HCT116 (cell line): ENCODE results near the gene SEC24A. TPM values are rescaled to one million over a fixed set of nuclear protein-coding genes. Genes with fewer than 3 reads are reported as not detected.

Experiments used
- ATAC-seq: fragments of 200-7000 bp; cut with Tn5 transposase; 2 replicates; pipeline ENCODE4 v1.9.1; 2020; ENCODE audit warnings: mild to moderate bottlenecking, moderate library complexity
- BruUV-seq: library from RNA; stranded (reverse); fragments of 400-500 nt; replicated peaks from 2 replicates; lab custom pipeline; 2021; lab: Mats Ljungman, UMichigan
- CTCF ChIA-PET: fragments of 300-600 bp; sonication (Branson Sonifier 250); formaldehyde crosslinking; loops from one replicate; lab custom pipeline; 2021; ENCODE audit warnings: antibody characterized with exemption; lab: Charles Lee
- POLR2A ChIA-PET: fragments of 300-600, 350-600 bp; sonication (Branson Sonifier 250); formaldehyde crosslinking; loops from one replicate; lab custom pipeline; 2021; ENCODE audit warnings: antibody characterized with exemption; lab: Charles Lee
- RAD21 ChIA-PET, 2 experiments: fragments of 300-600 bp; sonication (Branson Sonifier 250); formaldehyde crosslinking; loops; one replicate each; lab custom pipeline; 2023; ENCODE audit warnings: low total read pairs in 2 of 2; ENCODE audit not compliant: uncharacterized antibody in 2 of 2, unreplicated experiment in 2 of 2, low non-redundant PET in 1 of 2; lab: Charles Lee
- DNase-seq: peaks from one replicate; pipeline ENCODE4 v3.0.0-alpha.2; 2010; ENCODE audit warnings: low read depth, low spot score
- H2AFZ ChIP-seq: fragments of 200-600 bp; shearing (Covaris generic), sonication (generic); 2 replicates; pipeline ENCODE4 v1.6.1; 2017; ENCODE audit warnings: low read depth, mixed run types, mixed read lengths, antibody characterized with exemption, low read length; ENCODE audit not compliant: poor library complexity, severe bottlenecking
- H3K27ac ChIP-seq: 2 replicates; pipeline ENCODE4 v1.5.1; 2012; ENCODE audit warnings: low read depth, low read length
- H3K27me3 ChIP-seq: fragments of 200-600 bp; sonication (generic); 2 replicates; pipeline ENCODE4 v1.6.1; 2016; ENCODE audit warnings: mixed run types, low read length, mixed read lengths; ENCODE audit not compliant: insufficient read depth
- H3K36me3 ChIP-seq, 2 experiments: fragments of 200-500 bp in 1 of 2; fragments of 200-600 bp in 1 of 2; sonication (Bioruptor generic) in 1 of 2; sonication (generic) in 1 of 2; 2 replicates each; pipeline versions ENCODE4 v1.5.1 to v1.6.1; 2014 to 2016; ENCODE audit warnings: low read length in 2 of 2, inconsistent platforms in 1 of 2, mixed read lengths in 1 of 2, mixed run types in 1 of 2; ENCODE audit not compliant: insufficient read depth in 2 of 2, control insufficient read depth in 1 of 2
- H3K4me1 ChIP-seq, 2 experiments: fragments of 200-600 bp in 1 of 2; sonication (generic) in 1 of 2; 2 replicates each; pipeline versions ENCODE4 v1.5.1 to v1.6.1; 2012 to 2017; ENCODE audit warnings: low read length in 2 of 2, inconsistent platforms in 1 of 2, mild to moderate bottlenecking in 1 of 2, mixed read lengths in 1 of 2, mixed run types in 1 of 2, moderate library complexity in 1 of 2; ENCODE audit not compliant: insufficient read depth in 2 of 2, control insufficient read depth in 1 of 2
- H3K4me2 ChIP-seq: fragments of 200-600 bp; sonication (generic); 2 replicates; pipeline ENCODE4 v1.6.1; 2017; ENCODE audit warnings: mixed run types, low read length, mixed read lengths
- H3K4me3 ChIP-seq, 2 experiments: fragments of 200-600 bp in 1 of 2; sonication (generic) in 1 of 2; replicated peaks in 1 of 2; 2 replicates each; pipeline ENCODE4 v1.5.1; 2011 to 2016; ENCODE audit warnings: low read length in 2 of 2, control low read depth in 1 of 2, low read depth in 1 of 2, mild to moderate bottlenecking in 1 of 2, mixed read lengths in 1 of 2, mixed run types in 1 of 2
- H3K79me2 ChIP-seq: fragments of 200-600 bp; sonication (generic); 2 replicates; pipeline ENCODE4 v1.6.1; 2017; ENCODE audit warnings: mild to moderate bottlenecking, mixed run types, low read length, moderate library complexity, mixed read lengths; ENCODE audit not compliant: insufficient read depth
- H3K9ac ChIP-seq: fragments of 200-600 bp; sonication (generic); 2 replicates; pipeline ENCODE4 v1.6.1; 2016; ENCODE audit warnings: low read length, mixed read lengths
- H3K9me2 ChIP-seq: fragments of 200-600 bp; sonication (generic), shearing (Covaris generic); 2 replicates; pipeline ENCODE4 v1.6.1; 2017; ENCODE audit warnings: mixed run types, mild to moderate bottlenecking, moderate library complexity; ENCODE audit not compliant: insufficient read depth
- H3K9me3 ChIP-seq, 2 experiments: fragments of 200-500 bp in 1 of 2; fragments of 200-600 bp in 1 of 2; sonication (Bioruptor generic) in 1 of 2; sonication (generic) in 1 of 2; 2 replicates each; pipeline ENCODE4 v1.6.1; 2014 to 2017; ENCODE audit warnings: low read length in 2 of 2, mixed read lengths in 2 of 2, inconsistent platforms in 1 of 2, low read depth in 1 of 2, mild to moderate bottlenecking in 1 of 2, mixed run types in 1 of 2, moderate library complexity in 1 of 2; ENCODE audit not compliant: control insufficient read depth in 1 of 2, insufficient read depth in 1 of 2
- H4K20me1 ChIP-seq: fragments of 200-600 bp; sonication (generic), shearing (Covaris generic); 2 replicates; pipeline ENCODE4 v1.6.1; 2017; ENCODE audit warnings: mixed run types, mild to moderate bottlenecking, moderate library complexity; ENCODE audit not compliant: insufficient read depth
- CBX3 ChIP-seq: IDR thresholded peaks from 2 replicates; pipeline ENCODE4 v1.6.1; 2012; ENCODE audit warnings: low read depth
- EZH2 ChIP-seq: fragments of 200-600 bp; sonication (generic); IDR thresholded peaks from 2 replicates; pipeline ENCODE4 v1.6.1; 2017; ENCODE audit warnings: antibody characterized with exemption, mixed run types
- MAX ChIP-seq: IDR thresholded peaks from 2 replicates; pipeline ENCODE4 v1.6.1; 2012
- SRF ChIP-seq: IDR thresholded peaks from 2 replicates; pipeline ENCODE4 v1.6.1; 2012; ENCODE audit warnings: low read depth
- TCF7L2 ChIP-seq: IDR thresholded peaks from 2 replicates; pipeline ENCODE4 v1.7.0; 2011; ENCODE audit warnings: borderline replicate concordance, inconsistent platforms; ENCODE audit not compliant: insufficient read depth, insufficient read length; ENCODE audit errors: extremely low read depth
- ZBTB33 ChIP-seq: IDR thresholded peaks from 2 replicates; pipeline ENCODE4 v1.6.1; 2011; ENCODE audit warnings: mild to moderate bottlenecking, low read length, moderate library complexity; ENCODE audit not compliant: insufficient replicate concordance; ENCODE audit errors: extremely low read depth
- ZNF274 ChIP-seq: fragments of 200-500 bp; sonication (Bioruptor generic); IDR thresholded peaks from 2 replicates; pipeline ENCODE4 v1.6.1; 2014; ENCODE audit warnings: mild to moderate bottlenecking, low read depth, low read length, inconsistent platforms
- intact Hi-C: fragments of 100-400 bp; cut with micrococcal nuclease; formaldehyde crosslinking; loops from 2 replicates; pipeline ENCODE4 v1.10.0; 2022
- total RNA-seq: library from RNA; stranded (reverse); gene quantifications from one replicate; pipeline ENCODE4 v1.2.1, GENCODE V29; 2021; ENCODE audit not compliant: unreplicated experiment
- TF ChIP-seq, protein P1 (sequence below), 3 experiments: fragments of 200-600 bp in 1 of 3; sonication (generic) in 1 of 3; IDR thresholded peaks in 2 of 3; conservative IDR thresholded peaks in 1 of 3; 2 replicates each; pipeline ENCODE4 v1.5.1; 2012 to 2017; ENCODE audit warnings: low read depth in 2 of 3, low read length in 2 of 3, antibody characterized with exemption in 1 of 3, borderline replicate concordance in 1 of 3, control low read depth in 1 of 3, mild to moderate bottlenecking in 1 of 3, mixed read lengths in 1 of 3, mixed run types in 1 of 3, moderate library complexity in 1 of 3; ENCODE audit not compliant: insufficient read depth in 1 of 3
- TF ChIP-seq, protein P2 (sequence below): IDR thresholded peaks from 2 replicates; pipeline ENCODE4 v1.6.1; 2012

The SEC24A gene
- total RNA-seq, 1 experiment from 2014 or later, result 16.8 TPM

GRCh38 chr5:134609232-134609851, 39.2 kb upstream of the SEC24A start:
- no peaks in the 10 kb centered on the region for H4K20me1 ChIP-seq
- no peaks in the 10 kb centered on the region for H3K4me1 ChIP-seq
- H3K36me3 ChIP-seq, result peaks cover 23 to 25% of the 10 kb centered on the region in 2 experiments; a peak in 3 of 4 replicates
- H3K9me2 ChIP-seq, result no peaks in the 10 kb centered on the region
- H3K27ac ChIP-seq, result no peak overlapping the region
- intact Hi-C loops, result no loop called here
- TF ChIP-seq EZH2 (no peak), ZNF274 (no peak), CBX3 (no peak), TCF7L2 (no peak), MAX (no peak), SRF (no peak), ZBTB33 (no peak)
- TF ChIP-seq, protein P1, sequence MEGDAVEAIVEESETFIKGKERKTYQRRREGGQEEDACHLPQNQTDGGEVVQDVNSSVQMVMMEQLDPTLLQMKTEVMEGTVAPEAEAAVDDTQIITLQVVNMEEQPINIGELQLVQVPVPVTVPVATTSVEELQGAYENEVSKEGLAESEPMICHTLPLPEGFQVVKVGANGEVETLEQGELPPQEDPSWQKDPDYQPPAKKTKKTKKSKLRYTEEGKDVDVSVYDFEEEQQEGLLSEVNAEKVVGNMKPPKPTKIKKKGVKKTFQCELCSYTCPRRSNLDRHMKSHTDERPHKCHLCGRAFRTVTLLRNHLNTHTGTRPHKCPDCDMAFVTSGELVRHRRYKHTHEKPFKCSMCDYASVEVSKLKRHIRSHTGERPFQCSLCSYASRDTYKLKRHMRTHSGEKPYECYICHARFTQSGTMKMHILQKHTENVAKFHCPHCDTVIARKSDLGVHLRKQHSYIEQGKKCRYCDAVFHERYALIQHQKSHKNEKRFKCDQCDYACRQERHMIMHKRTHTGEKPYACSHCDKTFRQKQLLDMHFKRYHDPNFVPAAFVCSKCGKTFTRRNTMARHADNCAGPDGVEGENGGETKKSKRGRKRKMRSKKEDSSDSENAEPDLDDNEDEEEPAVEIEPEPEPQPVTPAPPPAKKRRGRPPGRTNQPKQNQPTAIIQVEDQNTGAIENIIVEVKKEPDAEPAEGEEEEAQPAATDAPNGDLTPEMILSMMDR (IDR thresholded peaks at IDR 0.05 in 2 of 3, conservative IDR thresholded peaks at IDR 0.05 in 1 of 3; ENCODE audit: borderline replicate concordance in 1 of 3, insufficient read depth in 1 of 3, low read depth in 2 of 3, low read length in 2 of 3), result no peak
- TF ChIP-seq, protein P2, sequence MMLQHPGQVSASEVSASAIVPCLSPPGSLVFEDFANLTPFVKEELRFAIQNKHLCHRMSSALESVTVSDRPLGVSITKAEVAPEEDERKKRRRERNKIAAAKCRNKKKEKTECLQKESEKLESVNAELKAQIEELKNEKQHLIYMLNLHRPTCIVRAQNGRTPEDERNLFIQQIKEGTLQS, result no peak
- no peak overlapping the region for H3K9ac ChIP-seq
- ChIA-PET POLR2A (interaction anchor here (0.6 kb wide), 1 partner anchor 9 kb away, joined by 5 read pairs; no protein-coding TSS in a partner anchor), CTCF (interaction anchor here (2.2 kb wide), 1 partner anchor 22 kb away, joined by 8 read pairs; no protein-coding TSS in a partner anchor), RAD21 (no interaction called here)
- H3K4me2 ChIP-seq, result no peak overlapping the region
- H3K79me2 ChIP-seq, result no peaks in the 10 kb centered on the region
- no peak overlapping the region for H3K4me3 ChIP-seq
- no TSS peak for BruUV-seq
- no peak overlapping the region for H2AFZ ChIP-seq
- ATAC-seq, result no peak
- DNase-seq, result no peak
- no peaks in the 10 kb centered on the region for H3K27me3 ChIP-seq
- no peaks in the 10 kb centered on the region for H3K9me3 ChIP-seq
